ENCODE results near the gene INTS1. TPM values are rescaled to one million over a fixed set of nuclear protein-coding genes. Genes with fewer than 3 reads are reported as not detected.

The INTS1 gene
- total RNA-seq, 2 donors from 2014 or later = 84.6 to 85.0 TPM

- no peak for DNase-seq (ENCODE audit: low spot score in 2 of 2)
- Mint-ChIP-seq H3K36me3 (peaks cover 22 to 23% of the 10 kb centered on the region in 2 donors), H3K27ac (peak overlapping the region; percentile 32 to 74), H3K9me3 (no peaks in the 10 kb centered on the region)
- ATAC-seq = no peak
These were observed 2.5 kb downstream of the INTS1 start for GRCh38 chr7:1501487-1502270.

- ATAC-seq = no peak
- no peak for DNase-seq (ENCODE audit: low spot score in 2 of 2)
- peaks cover 22 to 23% of the 10 kb centered on the region in 2 donors for H3K36me3 Mint-ChIP-seq
- H3K27ac Mint-ChIP-seq = no peak overlapping the region
- no peaks in the 10 kb centered on the region for H3K9me3 Mint-ChIP-seq
These were observed 4.0 kb downstream of the INTS1 start for GRCh38 chr7:1500064-1500807.

GRCh38 chr7:1499367-1500029 lies 4.7 kb downstream of the INTS1 start:
- Mint-ChIP-seq H3K36me3 (peaks cover 22 to 23% of the 10 kb centered on the region in 2 donors), H3K27ac (no peak overlapping the region), H3K9me3 (no peaks in the 10 kb centered on the region)
- DNase-seq (ENCODE audit: low spot score in 2 of 2) (no peak), ATAC-seq (no peak)

- no peaks in the 10 kb centered on the region for H3K9me3 Mint-ChIP-seq
- no peak overlapping the region for H3K27ac Mint-ChIP-seq
- H3K36me3 Mint-ChIP-seq = peaks cover 22 to 23% of the 10 kb centered on the region in 2 donors
- ATAC-seq (no peak), DNase-seq (ENCODE audit: low spot score in 2 of 2) (no peak)
These were observed 5.6 kb downstream of the INTS1 start for GRCh38 chr7:1498370-1499305.

- H3K36me3 Mint-ChIP-seq = peaks cover 11% of the 10 kb centered on the region in 2 donors
- DNase-seq (ENCODE audit: low spot score in 2 of 2) = no peak
- no peaks in the 10 kb centered on the region for H3K9me3 Mint-ChIP-seq
- peak overlapping the region in 1 of 2 donors; percentile 14 for H3K27ac Mint-ChIP-seq
- ATAC-seq = no peak
These were observed 6.8 kb downstream of the INTS1 start for GRCh38 chr7:1497293-1497927.

- no peak for DNase-seq (ENCODE audit: low spot score in 2 of 2)
- Mint-ChIP-seq H3K9me3 (no peaks in the 10 kb centered on the region), H3K27ac (peak overlapping the region in 1 of 2 donors; percentile 14), H3K36me3 (peaks cover 4 to 7% of the 10 kb centered on the region in 2 donors)
- no peak for ATAC-seq
These were observed 7.5 kb downstream of the INTS1 start for GRCh38 chr7:1496531-1497292.

GRCh38 chr7:1495564-1496242 lies 8.5 kb downstream of the INTS1 start:
- Mint-ChIP-seq H3K36me3 (peaks cover 0 to 7% of the 10 kb centered on the region in 2 donors), H3K27ac (no peak overlapping the region), H3K9me3 (no peaks in the 10 kb centered on the region)
- no peak for DNase-seq (ENCODE audit: low spot score in 2 of 2)
- ATAC-seq = no peak

GRCh38 chr7:1494866-1495563 lies 9.2 kb downstream of the INTS1 start:
- Mint-ChIP-seq H3K36me3 (peaks cover 0 to 11% of the 10 kb centered on the region in 2 donors), H3K9me3 (no peaks in the 10 kb centered on the region), H3K27ac (no peak overlapping the region)
- DNase-seq (ENCODE audit: low spot score in 2 of 2) = no peak
- ATAC-seq = no peak

GRCh38 chr7:1494447-1494846 lies 9.7 kb downstream of the INTS1 start:
- no peak for ATAC-seq
- Mint-ChIP-seq H3K27ac (no peak overlapping the region), H3K9me3 (no peaks in the 10 kb centered on the region), H3K36me3 (peaks cover 0 to 11% of the 10 kb centered on the region in 2 donors)
- DNase-seq (ENCODE audit: low spot score in 2 of 2) = no peak

GRCh38 chr7:1493571-1493970 lies 10.6 kb downstream of the INTS1 start:
- Mint-ChIP-seq H3K36me3 (peaks cover 0 to 11% of the 10 kb centered on the region in 2 donors), H3K27ac (no peak overlapping the region), H3K9me3 (no peaks in the 10 kb centered on the region)
- DNase-seq (ENCODE audit: low spot score in 2 of 2) (no peak), ATAC-seq (no peak)

GRCh38 chr7:1493129-1493528 lies 11.1 kb downstream of the INTS1 start:
- Mint-ChIP-seq H3K27ac (no peak overlapping the region), H3K36me3 (peaks cover 0 to 11% of the 10 kb centered on the region in 2 donors), H3K9me3 (no peaks in the 10 kb centered on the region)
- DNase-seq (ENCODE audit: low spot score in 2 of 2) (no peak), ATAC-seq (no peak)

GRCh38 chr7:1492640-1493039 lies 11.5 kb downstream of the INTS1 start:
- peak overlapping the region in 1 of 2 donors; percentile 19 for H3K27ac Mint-ChIP-seq
- DNase-seq (ENCODE audit: low spot score in 2 of 2) = no peak
- H3K36me3 Mint-ChIP-seq = peaks cover 0 to 11% of the 10 kb centered on the region in 2 donors
- no peaks in the 10 kb centered on the region for H3K9me3 Mint-ChIP-seq
- ATAC-seq = no peak

GRCh38 chr7:1492221-1492620 lies 12.0 kb downstream of the INTS1 start:
- ATAC-seq (no peak), DNase-seq (ENCODE audit: low spot score in 2 of 2) (no peak)
- Mint-ChIP-seq H3K9me3 (no peaks in the 10 kb centered on the region), H3K27ac (peak overlapping the region in 1 of 2 donors; percentile 19), H3K36me3 (peaks cover 0 to 11% of the 10 kb centered on the region in 2 donors)

- Mint-ChIP-seq H3K36me3 (peaks cover 0 to 11% of the 10 kb centered on the region in 2 donors), H3K27ac (no peak overlapping the region), H3K9me3 (no peaks in the 10 kb centered on the region)
- ATAC-seq (no peak), DNase-seq (ENCODE audit: low spot score in 2 of 2) (no peak)
These were observed 13.4 kb downstream of the INTS1 start for GRCh38 chr7:1490837-1491236.

Data from activated naive CD4-positive, alpha-beta T cell treated with anti-CD3 and anti-CD28 coated beads, Interleukin-2, amount 50 U/mL, for 72 hours (primary cell).